ENCODE measurements around the gene FBXL16. TPM values are rescaled to one million over a fixed set of nuclear protein-coding genes. Genes with fewer than 3 reads are reported as not detected.

FBXL16 gene
- total RNA-seq, 2 donors from 2014 or later, result 1.0 to 2.3 TPM

GRCh38 chr16:732936-733335 is 27.3 kb upstream of the FBXL16 start:
- intact Hi-C loops (cut with DNase I), result no loop called here
- H3K4me1 ChIP-seq, result peaks cover 13% of the 10 kb centered on the region
- no peaks in the 10 kb centered on the region for H3K9me3 ChIP-seq
- ATAC-seq (no peak), DNase-seq (no peak)
- 90 to 96% methylated on average over 2 to 11 of the region's 13 CpGs for WGBS, 2 donors
- H3K36me3 ChIP-seq (replicated peaks in 1 of 2; ENCODE audit: insufficient read depth in 1 of 2, low read depth in 2 of 2), result peaks cover 5 to 15% of the 10 kb centered on the region in 2 donors
- no peaks in the 10 kb centered on the region for H3K27me3 ChIP-seq
- no peak overlapping the region for H3K4me3 ChIP-seq
- H3K27ac ChIP-seq, result no peak overlapping the region
- no peak for TF ChIP-seq POLR2A (IDR thresholded peaks at IDR 0.05)
- TF ChIP-seq CTCF (IDR thresholded peaks at IDR 0.05), result no peak

- TF ChIP-seq POLR2A (IDR thresholded peaks at IDR 0.05) (no peak), CTCF (IDR thresholded peaks at IDR 0.05) (no peak)
- peaks cover 19% of the 10 kb centered on the region for H3K4me1 ChIP-seq
- no peaks in the 10 kb centered on the region for H3K9me3 ChIP-seq
- intact Hi-C loops (cut with DNase I), result no loop called here
- peaks cover 0 to 4% of the 10 kb centered on the region in 2 donors for H3K27me3 ChIP-seq
- no peak overlapping the region for H3K4me3 ChIP-seq
- DNase-seq, result no peak
- 94 to 95% methylated on average over 9 to 12 of the region's 12 CpGs for WGBS, 2 donors
- H3K27ac ChIP-seq, result no peak overlapping the region
- H3K36me3 ChIP-seq (replicated peaks in 1 of 2; ENCODE audit: insufficient read depth in 1 of 2, low read depth in 2 of 2), result peaks cover 5 to 15% of the 10 kb centered on the region in 2 donors
- no peak for ATAC-seq
Observed at GRCh38 chr16:732332-732731, 26.7 kb upstream of the FBXL16 start.

GRCh38 chr16:730666-731509 is 25.3 kb upstream of the FBXL16 start:
- H3K36me3 ChIP-seq (replicated peaks in 1 of 2; ENCODE audit: insufficient read depth in 1 of 2, low read depth in 2 of 2), result peaks cover 5 to 8% of the 10 kb centered on the region in 2 donors
- H3K9me3 ChIP-seq, result no peaks in the 10 kb centered on the region
- peaks cover 0 to 7% of the 10 kb centered on the region in 2 donors for H3K27me3 ChIP-seq
- intact Hi-C loops (cut with DNase I), result no loop called here
- H3K27ac ChIP-seq, result no peak overlapping the region
- ATAC-seq, result no peak
- TF ChIP-seq CTCF (IDR thresholded peaks at IDR 0.05) (no peak), POLR2A (IDR thresholded peaks at IDR 0.05) (no peak)
- no peak overlapping the region for H3K4me3 ChIP-seq
- H3K4me1 ChIP-seq, result peaks cover 31% of the 10 kb centered on the region
- WGBS, 2 donors, result 81 to 91% methylated on average over 9 to 21 of the region's 22 CpGs
- DNase-seq, result no peak

- Histone ChIP-seq H3K4me1 (peaks cover 31% of the 10 kb centered on the region), H3K9me3 (no peaks in the 10 kb centered on the region), H3K36me3 (replicated peaks in 1 of 2; ENCODE audit: insufficient read depth in 1 of 2, low read depth in 2 of 2) (peaks cover 5 to 8% of the 10 kb centered on the region in 2 donors), H3K27ac (no peak overlapping the region), H3K4me3 (no peak overlapping the region), H3K27me3 (peaks cover 0 to 7% of the 10 kb centered on the region in 2 donors)
- 88 to 89% methylated on average over 21 to 35 of the region's 37 CpGs for WGBS, 2 donors
- intact Hi-C loops (cut with DNase I), result no loop called here
- no peak for DNase-seq
- no peak for ATAC-seq
- TF ChIP-seq POLR2A (IDR thresholded peaks at IDR 0.05) (no peak), CTCF (IDR thresholded peaks at IDR 0.05) (no peak)
Observed at GRCh38 chr16:729768-730665, 24.4 kb upstream of the FBXL16 start.

Data from body of pancreas (tissue), 4 donors.